Activated CD4-positive, alpha-beta T cell treated with anti-CD3 and anti-CD28 coated beads, Interleukin-2, amount 50 U/mL, for 1 hour (primary cell): ENCODE results near the gene NEXMIF.
"Not testable (repeated sequence)": the region's sequence is repeated elsewhere in the genome, so short reads cannot be mapped to it uniquely, and the experiment has no call there.

ENCODE experiments used
- DNase-seq: peaks from one replicate; pipeline ENCODE4 v3.0.0-alpha.2; 2020

Gene NEXMIF

DNA sequence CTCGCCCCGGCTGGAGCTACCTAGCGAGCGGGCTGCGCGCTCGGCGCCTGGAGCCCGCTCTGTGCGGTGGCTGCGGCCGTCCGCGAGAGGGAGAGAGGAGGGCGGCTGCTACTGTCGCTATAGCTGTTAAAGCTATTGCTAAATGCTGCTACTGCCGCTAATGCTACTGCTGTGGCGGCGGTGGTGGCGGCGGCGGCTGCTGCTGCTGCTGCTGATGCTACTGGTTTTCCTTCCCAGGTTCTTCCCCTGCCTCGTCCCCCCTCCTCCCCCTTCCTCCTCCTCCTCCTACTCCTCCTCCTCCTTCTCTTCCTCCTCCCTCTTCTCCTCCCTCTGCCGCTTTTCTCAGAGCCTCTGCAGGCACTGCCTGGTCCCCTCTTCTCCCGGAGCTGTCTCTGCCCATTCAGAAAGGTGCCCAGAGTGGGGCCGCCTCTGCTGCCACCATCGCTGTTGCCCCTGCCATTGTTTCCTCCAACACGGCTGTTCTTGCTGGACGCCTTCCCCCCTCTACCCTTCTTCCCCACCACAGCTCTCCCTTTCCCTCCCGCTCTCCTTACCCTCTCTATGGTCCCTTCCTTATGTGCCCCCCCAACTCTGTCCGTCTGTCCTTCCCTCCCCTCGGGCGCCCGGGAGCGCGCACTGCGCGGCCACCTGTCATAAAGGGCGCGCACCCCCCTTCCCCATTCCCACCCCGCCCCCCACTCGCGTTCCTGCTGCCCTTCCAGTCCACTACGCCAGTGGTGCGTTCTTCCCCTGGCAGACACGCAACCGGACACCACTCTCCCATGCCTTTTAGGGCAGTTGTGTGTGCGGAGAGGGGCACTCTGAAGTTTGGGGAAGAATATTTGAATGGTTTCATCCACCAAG, at the start of gene NEXMIF:
TSS of gene NEXMIF (minus strand) at position 228 of the 864 bp plus-strand sequence.
- peak; percentile 22 for DNase-seq

DNA sequence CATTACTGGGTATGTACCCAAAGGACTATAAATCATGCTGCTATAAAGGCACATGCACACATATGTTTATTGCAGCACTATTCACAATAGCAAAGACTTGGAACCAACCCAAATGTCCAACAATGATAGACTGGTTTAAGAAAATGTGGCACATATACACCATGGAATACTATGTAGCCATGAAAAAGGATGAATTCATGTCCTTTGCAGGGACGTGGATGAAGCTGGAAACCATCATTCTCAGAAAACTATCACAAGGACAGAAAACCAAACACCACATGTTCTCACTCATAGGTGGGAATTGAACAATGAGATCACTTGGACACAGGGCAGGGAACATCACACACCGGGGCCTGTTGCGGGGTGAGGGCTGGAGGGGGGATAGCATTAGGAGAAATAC, 36.7 kb upstream of the NEXMIF start:
- DNase-seq = not testable (repeated sequence)

GRCh38 chrX:74949717-74950116, 24.5 kb upstream of the NEXMIF start:
- DNase-seq = no peak

DNA sequence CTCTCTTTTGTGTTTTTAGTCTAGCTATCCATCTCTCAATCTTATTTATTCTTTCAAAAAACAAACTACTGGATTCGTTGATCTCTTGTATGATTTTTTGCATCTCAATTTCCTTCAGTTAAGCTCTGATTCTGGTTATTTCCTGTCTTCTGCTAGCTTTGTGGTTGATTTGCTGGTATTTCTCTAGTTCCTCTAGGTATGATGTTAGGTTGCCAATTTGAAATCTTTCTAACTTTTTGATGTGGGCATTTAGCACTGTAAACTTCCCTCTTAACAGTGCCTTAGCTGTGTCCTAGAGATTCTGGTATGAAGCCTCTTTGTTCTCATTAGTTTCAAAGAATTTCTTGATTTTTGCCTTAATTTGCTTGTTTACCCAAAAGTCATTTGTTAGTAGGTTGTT, 15.2 kb upstream of the NEXMIF start:
- DNase-seq = no peak

GRCh38 chrX:74931214-74931613, 6.0 kb upstream of the NEXMIF start:
- no peak for DNase-seq

DNA sequence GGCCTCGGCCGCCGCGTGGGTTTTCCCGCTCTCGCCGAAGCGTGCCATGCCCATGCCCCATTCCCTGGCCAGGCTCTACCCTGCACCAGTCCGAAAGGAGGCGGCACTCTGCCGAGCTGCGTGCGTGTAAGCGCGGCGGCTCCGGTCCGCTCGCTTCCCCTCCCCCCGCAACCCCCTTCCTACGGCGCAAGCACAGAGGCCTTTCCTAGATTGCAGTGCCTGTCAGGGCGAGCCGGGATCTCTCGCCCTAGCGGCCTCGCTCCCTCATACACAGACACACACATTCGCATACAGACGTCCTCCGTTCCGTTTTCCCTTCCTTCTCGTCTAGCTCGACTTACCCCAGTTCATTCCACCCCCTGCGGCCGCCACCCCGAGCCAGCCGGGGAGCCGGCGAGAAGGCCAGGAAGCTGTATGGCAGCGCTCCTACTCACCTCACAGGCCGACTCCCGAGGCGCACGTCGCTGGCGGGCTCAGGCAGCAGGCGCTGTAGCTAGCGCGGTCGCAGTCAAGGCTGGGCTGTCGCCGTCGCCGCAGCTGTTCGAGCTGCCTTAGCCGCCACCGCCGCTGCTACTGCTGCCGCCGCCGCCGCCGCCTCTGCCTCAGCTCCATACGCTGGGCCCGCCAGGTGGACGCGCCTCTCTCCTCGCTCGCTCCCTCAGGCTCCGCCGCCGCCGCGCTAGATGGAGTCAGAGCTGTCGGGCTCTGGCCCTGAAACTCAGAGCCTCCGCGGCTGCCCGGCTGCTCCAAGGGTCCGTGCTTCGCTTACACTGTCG, 615 bp downstream of the NEXMIF start:
- peak; percentile 26 for DNase-seq

GRCh38 chrX:74923942-74924448, 1.3 kb downstream of the NEXMIF start:
- DNase-seq = peak; percentile 9

DNA sequence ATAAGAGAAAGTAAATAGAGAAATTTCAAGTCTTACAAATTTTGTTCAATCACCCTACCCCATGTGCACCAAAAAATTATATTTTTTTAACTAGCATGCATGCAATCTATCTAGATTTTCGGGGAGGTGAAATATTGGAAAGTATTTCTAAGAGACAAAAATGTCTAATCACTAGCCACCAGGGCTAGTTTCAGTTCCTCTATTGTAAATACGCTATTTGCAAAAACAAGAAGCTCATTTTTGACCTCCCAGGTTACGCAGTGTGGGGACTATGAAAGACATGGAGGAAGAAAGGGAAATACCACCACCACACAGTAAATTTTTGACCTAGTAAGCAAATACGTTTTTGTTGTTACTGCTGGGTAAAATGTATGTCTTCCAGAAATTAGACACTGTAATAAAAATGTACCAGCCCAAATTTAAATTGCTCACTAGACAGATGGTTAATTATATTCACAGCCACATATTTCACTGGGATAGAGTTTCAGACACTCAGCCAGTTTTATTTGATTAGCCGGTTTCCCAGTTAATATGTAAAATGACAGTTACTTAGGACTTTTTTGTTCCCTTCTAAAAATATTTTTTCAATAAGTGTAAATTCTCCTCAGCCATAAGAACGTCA, 2.2 kb downstream of the NEXMIF start:
- DNase-seq = no peak

DNA sequence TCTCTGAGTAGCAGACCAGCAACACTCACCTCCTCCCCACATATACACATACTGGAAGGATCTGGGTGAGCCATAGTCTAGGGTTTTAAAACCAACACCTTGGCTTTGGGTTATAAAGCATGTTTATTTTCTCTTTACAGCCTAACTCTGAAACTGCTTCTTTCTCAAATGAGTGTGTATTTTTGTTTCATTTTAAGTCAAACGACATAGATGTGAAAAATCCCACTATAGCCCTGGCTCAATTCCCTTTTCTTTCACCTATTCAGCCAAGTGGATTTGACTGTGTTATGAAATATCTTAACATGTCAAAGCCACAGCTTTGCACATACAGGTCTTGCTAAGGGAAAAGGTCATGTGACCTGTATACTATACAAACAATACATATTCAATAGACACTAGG, 13.8 kb downstream of the NEXMIF start:
- DNase-seq = no peak

GRCh38 chrX:74906417-74906816, 18.8 kb downstream of the NEXMIF start:
- no peak for DNase-seq

DNA sequence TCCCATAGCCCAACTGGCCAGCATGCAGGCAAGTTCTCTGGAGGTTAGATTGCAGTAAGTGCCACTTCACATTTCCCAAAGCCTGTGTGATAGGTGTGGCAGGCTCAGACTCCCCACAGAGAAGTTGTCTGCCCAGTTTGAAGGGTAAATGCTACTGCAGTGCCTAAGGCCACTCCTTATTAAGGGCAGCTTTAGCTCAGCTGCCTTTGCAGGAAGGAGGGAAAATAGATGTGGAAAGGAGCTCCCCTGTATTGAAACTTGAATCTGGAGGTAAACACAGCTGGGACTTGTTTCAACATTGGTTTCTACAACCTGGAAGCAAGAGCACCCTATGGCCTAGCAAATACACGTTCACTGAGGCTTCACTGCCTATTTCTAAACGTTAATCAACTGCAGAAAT, 22.4 kb downstream of the NEXMIF start:
- no peak for DNase-seq

GRCh38 chrX:74892561-74892960, 32.7 kb downstream of the NEXMIF start:
- no peak for DNase-seq

- DNase-seq = no peak
Observed at GRCh38 chrX:74890676-74891430, 34.4 kb downstream of the NEXMIF start.

GRCh38 chrX:74882383-74882782, 42.9 kb downstream of the NEXMIF start:
- not testable (repeated sequence) for DNase-seq

GRCh38 chrX:74865725-74866124, 59.5 kb downstream of the NEXMIF start:
- DNase-seq = no peak

GRCh38 chrX:74853255-74853654, 72.0 kb downstream of the NEXMIF start:
- no peak for DNase-seq

DNA sequence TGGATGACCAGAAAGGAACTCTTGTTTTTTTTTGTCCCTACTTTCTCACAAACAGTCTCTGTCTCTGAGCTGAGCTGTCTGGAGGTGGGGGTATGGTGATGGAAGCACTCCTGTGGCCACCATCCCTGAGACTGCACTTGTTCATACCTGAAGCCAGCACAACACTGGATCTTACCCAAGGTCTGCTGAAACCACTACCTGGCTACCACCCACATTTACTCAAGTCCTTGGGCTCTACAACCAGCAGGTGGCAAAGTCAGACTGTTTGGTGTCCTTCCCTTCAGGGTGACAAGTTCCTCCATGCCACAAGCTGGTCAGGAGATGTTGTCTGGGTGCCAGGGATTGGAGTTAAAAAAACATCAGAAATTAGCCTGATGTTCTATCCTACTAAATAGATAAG, 89.7 kb downstream of the NEXMIF start:
- DNase-seq = no peak

DNA sequence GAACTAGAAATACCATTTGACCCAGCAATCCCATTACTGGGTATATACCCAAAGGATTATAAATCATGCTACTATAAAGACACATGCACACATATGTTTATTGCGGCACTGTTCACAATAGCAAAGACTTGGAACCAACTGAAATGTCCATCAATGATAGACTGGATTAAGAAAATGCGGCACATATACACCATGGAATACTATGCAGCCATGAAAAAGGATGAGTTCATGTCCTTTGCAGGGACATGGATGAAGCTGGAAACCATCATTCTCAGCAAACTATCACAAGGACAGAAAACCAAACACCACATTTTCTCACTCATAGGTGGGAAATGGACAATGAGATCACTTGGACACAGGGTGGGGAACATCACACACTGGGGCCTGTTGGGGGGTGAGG, 105.5 kb downstream of the NEXMIF start:
- DNase-seq = not testable (repeated sequence)

DNA sequence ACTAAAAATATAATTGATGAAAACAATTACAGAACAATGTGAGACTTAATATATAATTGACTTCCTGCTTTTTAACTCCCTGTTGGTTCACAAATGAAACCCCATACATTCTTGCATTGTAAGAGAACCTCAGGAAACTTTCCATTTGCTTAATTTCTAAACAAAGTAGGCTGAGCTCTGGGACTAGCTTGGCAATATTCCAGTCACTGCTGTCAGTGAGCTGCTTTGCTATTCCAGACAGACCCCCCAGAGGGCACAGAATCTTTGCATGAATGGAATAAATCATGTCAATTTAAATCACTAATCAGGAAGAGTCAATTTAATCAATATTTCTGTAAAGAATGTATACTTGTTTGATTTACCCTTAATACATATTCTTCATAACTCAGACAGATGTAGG, 110.6 kb downstream of the NEXMIF start:
- no peak for DNase-seq

GRCh38 chrX:74804574-74804973, 120.7 kb downstream of the NEXMIF start:
- DNase-seq = no peak

GRCh38 chrX:74800062-74800461, 125.2 kb downstream of the NEXMIF start:
- DNase-seq = no peak

DNA sequence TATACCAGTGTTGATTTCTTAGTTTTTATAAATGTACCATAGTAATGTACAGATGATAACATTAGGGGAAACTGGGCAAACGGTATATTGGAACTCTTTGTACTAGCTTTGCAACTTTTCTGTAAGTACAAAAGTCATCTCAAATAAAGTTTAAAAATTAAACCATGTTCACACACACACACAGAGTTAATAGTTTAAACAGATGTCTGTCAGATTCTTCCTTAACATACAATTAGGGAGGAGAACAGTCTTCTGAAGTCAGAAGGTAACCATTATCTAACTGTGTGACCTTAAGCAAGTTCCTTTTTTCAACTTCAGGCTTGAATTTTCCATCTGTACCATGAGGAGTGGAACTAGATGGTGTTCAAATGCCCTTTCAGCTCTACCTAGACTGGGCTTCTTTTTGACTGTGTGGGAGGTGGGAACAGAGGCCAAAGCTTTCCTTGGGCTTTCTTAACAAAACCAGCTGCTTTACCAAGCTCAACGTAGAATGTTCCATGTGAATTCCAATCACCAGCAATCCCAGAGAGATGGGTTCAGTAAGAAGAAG, 127.8 kb downstream of the NEXMIF start:
- DNase-seq = no peak
